Embryonic facial prominence (tissue), 1 donor: Measurements from ENCODE around the gene EXPH5.
"Not testable (repeated sequence)": the region's sequence is repeated elsewhere in the genome, so short reads cannot be mapped to it uniquely, and the experiment has no call there.

ENCODE experiments used
- DNase-seq: peaks from one replicate; pipeline ENCODE4 v3.0.0-alpha.2; 2016; ENCODE audit errors: extremely low spot score

EXPH5 gene, protein sequence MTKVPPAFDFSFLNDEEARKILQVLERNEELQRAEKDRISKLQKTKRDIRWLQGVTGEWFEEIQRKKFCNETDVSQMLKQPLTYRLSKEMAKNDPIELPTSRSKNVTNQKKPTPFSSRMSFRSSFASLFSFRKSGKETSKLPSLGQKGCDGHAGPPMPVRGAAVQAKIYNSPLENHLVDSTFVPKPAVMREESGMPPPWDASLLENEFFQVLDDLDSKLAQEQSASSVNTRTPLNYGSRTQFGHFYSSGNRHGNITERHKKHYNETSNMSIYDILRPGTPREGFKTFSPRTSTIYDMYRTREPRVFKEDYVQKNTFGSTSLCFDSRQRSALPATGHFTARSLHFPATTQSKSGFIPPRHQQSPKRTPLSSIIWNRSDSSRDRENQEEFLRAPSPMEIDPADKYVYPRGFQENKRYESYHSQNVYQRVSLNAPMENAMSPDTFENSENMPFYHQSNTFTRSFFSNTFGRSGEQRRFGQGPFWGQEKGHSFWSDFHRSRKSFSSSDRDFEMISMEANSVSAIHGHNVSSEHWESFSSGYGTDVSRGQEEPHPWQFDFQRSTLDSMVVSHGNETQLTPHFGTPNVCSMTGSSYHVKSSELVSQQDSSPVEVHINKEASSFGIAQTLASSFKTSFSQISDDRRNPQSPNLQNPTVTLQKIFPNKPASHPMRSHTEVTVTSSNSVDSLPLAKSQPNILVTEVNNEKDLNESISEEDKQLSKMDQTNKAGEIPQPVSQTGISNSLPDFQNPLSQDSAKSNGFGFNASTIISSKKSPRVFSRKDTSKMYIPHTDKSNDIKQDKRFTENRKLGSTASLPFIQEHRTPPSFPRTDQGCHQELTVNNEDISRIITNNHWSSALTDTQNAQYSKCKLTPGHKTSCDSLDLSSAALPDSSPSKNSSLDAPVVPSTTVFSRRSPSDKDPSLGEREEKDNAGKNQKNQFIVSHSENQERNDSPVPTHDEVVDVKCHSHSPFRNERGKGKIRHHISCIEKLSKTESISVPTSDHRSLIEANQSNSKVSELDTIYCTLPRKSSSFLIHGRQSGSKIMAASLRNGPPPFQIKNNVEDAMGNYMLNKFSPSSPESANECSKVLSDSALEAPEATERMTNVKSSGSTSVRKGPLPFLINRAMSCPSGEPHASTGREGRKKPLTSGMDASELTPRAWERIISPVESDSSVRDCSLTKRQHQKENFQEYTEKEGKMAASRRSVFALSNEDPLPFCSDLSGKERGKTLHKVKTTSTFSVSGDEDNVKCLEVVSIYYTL (N-terminal part only)

GRCh38 chr11:108593214-108593922, at the start of gene EXPH5:
EXPH5 (minus strand) TSS chr11:108593768; CDS start chr11:108593536, 232 bp downstream.
- DNase-seq = peak; percentile 61

DNA sequence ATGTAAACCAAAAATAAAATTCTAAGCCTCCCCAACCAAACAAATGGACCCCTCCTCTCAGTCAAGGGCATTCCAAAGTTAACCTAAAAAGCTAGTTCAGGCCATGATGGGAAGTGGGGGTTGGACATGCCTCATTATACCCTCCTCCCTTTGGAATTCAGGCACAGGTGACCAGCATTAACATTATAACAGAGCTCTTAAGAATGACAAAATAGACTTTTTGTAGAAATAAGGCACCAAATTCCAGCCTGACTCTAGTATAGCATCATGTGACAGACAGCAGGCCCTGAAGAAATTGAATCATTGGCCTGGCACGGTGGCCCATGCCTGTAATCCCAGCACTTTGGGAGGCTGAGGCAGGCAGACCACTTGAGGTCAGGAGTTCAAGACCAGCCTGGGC, 48.2 kb upstream of the EXPH5 start:
- not testable (repeated sequence) for DNase-seq

GRCh38 chr11:108639146-108639545, 45.6 kb upstream of the EXPH5 start:
- no peak for DNase-seq

DNA sequence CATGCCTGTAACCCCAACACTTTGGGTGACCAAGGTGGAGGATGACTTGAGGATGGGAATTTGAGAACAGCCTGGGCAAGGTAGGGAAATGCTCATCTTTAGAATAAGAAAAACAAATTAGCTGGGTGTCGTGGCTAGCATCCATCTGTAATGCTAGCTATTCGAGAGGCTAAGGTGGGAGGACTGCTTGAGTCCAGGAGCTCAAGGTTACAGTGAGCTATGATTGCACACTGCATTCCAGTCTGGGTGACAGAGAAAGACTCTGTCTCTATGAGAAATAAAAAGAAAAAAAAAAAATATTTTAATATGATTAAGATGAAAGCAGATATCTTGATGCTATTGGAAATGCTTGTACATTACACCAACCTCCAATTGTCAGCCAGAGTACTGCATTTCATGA, 42.7 kb upstream of the EXPH5 start:
- no peak for DNase-seq

DNA sequence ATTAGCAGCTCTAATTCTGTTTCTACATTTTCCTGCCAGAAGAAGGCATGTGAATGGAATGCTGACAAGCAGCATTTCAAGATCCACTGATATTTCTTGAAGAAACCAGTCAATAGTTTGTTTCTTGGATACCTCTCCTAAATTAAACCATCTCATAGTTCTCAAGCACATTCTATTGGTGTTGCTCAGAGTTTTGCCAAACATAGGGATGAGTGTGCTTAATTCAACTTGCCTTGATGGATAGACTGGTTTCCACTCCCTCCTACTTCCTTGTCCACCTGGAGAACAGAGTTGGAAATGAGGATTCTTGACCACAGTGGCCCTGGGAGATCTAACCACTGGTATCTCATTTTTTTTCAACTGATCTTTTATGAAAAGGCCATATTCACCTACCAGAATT, 41.5 kb upstream of the EXPH5 start:
- DNase-seq = no peak

- peak; percentile 51 for DNase-seq
Observed at GRCh38 chr11:108632041-108632704, 38.6 kb upstream of the EXPH5 start.

GRCh38 chr11:108629274-108629673, 35.7 kb upstream of the EXPH5 start:
- no peak for DNase-seq

GRCh38 chr11:108628812-108629211, 35.2 kb upstream of the EXPH5 start:
- DNase-seq = no peak

- DNase-seq = no peak
Observed at GRCh38 chr11:108628326-108628725, 34.8 kb upstream of the EXPH5 start.

DNA sequence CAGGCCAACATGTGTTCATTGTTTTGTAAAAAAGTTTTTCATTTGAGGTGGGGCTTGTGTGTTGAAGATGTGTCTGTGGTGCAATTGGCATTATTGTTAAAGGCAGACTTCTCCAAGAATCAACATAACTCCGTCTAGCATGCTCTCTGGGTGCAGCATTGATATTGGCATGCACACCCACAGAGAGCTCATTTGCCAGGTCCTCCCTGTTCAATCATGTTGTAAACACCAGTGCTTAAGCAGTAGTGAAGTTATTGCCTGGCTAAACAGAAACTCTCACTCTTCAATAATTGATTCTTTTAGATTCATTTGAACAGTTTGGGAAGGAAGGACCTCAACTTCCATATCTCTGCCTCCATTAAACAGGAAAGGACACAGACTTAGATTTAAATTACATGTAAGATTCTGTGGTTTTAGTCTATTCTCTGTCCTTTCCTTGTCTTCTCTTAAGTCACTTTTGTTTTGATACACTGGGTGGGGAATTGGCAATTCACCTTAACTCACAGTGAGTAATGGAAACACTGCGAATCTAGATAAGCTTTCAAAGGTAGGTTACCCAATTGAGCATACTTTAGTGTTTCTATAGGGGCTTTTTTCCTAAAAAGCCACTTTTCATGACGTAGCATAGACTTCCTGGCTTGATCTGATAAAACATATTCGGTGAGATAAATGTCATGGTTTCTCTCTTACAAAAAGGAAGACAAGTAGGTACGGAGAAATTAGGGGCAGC, 30.8 kb upstream of the EXPH5 start:
- DNase-seq = no peak

GRCh38 chr11:108622341-108622740, 28.8 kb upstream of the EXPH5 start:
- DNase-seq = no peak

DNA sequence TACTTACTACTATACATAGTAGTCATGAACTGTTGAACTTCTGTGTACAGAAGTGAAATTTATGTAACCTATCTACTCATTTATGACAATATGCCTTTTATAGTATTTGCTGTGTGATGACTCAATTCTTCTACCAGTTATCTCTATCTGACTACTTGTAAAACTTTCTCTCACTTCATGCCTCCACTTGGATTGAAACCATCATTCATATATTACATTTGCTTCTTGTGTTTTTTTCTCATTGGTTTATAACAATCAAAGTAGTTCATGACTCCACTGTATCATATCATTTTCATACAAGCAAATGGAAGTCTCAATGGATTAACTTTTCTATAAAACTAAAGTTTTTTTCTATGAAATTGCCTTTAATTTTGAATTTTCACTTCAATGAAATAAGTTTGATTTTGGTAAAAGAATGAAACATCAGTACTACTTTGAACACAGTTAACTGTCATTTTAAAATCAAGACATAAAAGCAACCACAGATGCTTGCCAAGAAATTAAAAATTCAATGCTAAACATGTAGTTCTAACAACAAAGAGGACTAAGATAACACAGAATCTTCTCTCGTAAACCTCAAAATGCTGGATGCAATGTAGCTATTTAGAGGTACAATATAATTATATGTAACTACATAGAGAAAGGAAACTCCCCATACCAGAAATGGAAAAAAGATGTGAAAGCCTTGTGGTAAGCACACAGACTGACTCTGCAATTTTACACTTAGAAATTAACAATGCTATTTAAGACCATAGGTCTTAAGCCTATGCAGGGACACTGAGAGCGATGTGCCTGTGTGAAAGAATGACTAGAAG, 27.6 kb upstream of the EXPH5 start:
- DNase-seq = no peak

- DNase-seq = no peak
Observed at GRCh38 chr11:108618529-108618928, 25.0 kb upstream of the EXPH5 start.

DNA sequence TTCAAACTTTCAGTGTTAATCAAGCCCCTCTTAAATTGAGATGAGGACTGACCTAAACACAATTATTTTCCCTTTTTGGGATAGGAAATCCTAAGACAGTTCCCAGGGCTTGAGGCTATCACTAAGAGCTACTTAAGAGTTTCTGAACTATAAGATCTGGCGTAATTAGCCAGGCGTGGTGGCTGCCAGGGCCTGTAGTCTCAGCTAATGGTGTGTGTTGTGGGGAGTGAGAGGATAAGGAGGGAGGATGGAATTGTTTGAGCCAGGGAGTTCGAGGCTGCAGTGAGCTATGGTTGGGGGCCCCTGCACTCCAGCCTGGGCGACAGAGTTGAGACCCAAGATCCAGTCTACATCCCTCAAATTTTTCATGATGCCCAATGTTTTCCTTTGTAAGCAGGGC, 23.5 kb upstream of the EXPH5 start:
- DNase-seq = no peak

DNA sequence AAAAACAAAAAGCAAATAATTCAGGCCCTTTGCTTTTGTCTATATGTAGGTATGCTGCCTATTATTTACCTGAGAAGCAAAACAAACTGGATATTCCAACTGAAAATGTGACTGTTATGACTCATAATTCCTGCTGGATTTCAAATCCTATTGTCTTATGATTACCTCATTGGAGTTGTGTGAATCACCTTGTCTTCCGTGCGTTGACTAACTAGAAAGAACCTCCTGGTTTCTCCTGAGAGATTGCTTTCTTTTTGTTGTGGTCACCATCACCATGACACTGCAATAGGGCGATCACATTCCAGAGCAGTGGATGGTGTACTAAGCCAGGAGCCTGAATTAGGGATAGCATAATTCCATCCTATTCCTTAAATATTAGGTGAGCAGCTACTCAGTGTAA, 23.0 kb upstream of the EXPH5 start:
- DNase-seq = no peak

DNA sequence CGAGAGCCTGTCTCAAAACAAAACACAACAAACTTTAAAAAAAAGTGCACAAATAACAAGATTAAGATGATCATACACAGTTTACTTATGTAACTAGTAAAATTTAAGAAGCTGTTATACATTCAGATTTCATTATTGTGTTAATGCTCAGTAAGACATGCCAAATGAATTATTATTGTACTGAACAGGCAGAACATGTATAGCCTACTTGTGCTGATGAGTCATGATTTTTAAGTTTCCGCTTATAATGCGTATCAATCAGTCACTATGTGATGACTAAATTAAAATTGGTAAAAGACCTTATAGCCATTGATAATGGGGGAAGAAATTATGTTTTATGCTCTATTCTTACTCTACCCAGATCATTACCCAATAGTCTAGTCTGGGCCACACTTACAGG, 20.5 kb upstream of the EXPH5 start:
- DNase-seq = no peak

DNA sequence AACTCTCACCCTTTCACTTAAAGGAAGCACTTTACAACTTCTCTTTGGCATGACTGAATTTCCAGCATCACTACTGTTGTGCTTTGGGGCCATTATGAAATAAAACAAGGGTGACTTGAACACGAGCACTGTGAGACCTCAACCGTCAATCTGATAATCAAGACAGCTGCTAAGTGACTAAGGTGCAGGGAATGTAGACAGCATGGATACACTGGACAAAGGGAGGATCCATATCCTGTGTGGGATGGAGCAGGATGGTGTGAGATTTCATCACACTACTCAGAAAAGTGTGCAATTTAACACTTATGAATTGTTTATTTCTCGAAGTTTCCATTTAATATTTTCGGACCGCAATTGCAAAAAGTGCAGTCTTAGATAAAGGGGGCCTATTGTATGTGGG, 16.1 kb upstream of the EXPH5 start:
- no peak for DNase-seq

DNA sequence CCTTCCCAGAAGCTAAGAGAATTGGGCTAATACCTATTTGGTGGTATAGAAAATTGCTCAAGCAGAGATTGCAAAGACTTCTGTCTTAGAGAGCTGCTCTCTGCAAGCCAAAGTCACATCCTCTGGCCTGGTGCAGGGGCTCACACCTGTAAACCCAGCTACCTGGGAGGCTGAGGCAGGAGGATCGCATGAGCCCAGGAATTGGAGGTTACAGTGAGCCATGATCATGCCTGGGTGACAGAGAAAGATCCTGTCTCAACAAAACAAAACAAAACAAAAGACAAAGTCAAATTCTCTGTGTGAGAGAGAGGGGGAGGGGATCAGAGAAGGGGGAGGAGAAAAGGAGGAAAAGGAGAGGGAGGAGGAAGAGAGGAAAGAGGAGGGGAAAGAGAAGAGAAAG, 15.0 kb upstream of the EXPH5 start:
- no peak for DNase-seq

- no peak for DNase-seq
Observed at GRCh38 chr11:108606495-108607160, 13.1 kb upstream of the EXPH5 start.
